Measurements from ENCODE around the gene PADI4.

Gene PADI4

GRCh38 chr1:17351598-17352324 lies 43.8 kb downstream of the PADI4 start:
- DNase-seq (ENCODE audit: extremely low read depth, insufficient read length), result no peak
- no peak for TF ChIP-seq CTCF (IDR thresholded peaks at IDR 0.05; ENCODE audit: insufficient read depth, low read length, poor library complexity, severe bottlenecking)
- H3K4me3 ChIP-seq (replicated peaks; ENCODE audit: low read depth, low read length), result no peak overlapping the region
- H3K27me3 ChIP-seq (replicated peaks; ENCODE audit: control insufficient read depth, insufficient read depth, low read length), result no peaks in the 10 kb centered on the region; the same call in 1 of the 2 replicates
- H3K36me3 ChIP-seq (ENCODE audit: control insufficient read depth, insufficient read depth, low read length), result no peaks in the 10 kb centered on the region

GRCh38 chr1:17352419-17352909 lies 44.5 kb downstream of the PADI4 start:
- Histone ChIP-seq H3K4me3 (replicated peaks; ENCODE audit: low read depth, low read length) (no peak overlapping the region), H3K27me3 (replicated peaks; ENCODE audit: control insufficient read depth, insufficient read depth, low read length) (no peaks in the 10 kb centered on the region; the same call in 1 of the 2 replicates), H3K36me3 (ENCODE audit: control insufficient read depth, insufficient read depth, low read length) (no peaks in the 10 kb centered on the region)
- no peak for DNase-seq (ENCODE audit: extremely low read depth, insufficient read length)
- TF ChIP-seq CTCF (IDR thresholded peaks at IDR 0.05; ENCODE audit: insufficient read depth, low read length, poor library complexity, severe bottlenecking), result no peak

- DNase-seq (ENCODE audit: extremely low read depth, insufficient read length), result no peak
- H3K4me3 ChIP-seq (replicated peaks; ENCODE audit: low read depth, low read length), result no peak overlapping the region
- H3K36me3 ChIP-seq (ENCODE audit: control insufficient read depth, insufficient read depth, low read length), result no peaks in the 10 kb centered on the region
- no peaks in the 10 kb centered on the region; the same call in 1 of the 2 replicates for H3K27me3 ChIP-seq (replicated peaks; ENCODE audit: control insufficient read depth, insufficient read depth, low read length)
- no peak for TF ChIP-seq CTCF (IDR thresholded peaks at IDR 0.05; ENCODE audit: insufficient read depth, low read length, poor library complexity, severe bottlenecking)
These were observed 47.9 kb downstream of the PADI4 start for GRCh38 chr1:17355898-17356297.

- no peak for DNase-seq (ENCODE audit: extremely low read depth, insufficient read length)
- no peak for TF ChIP-seq CTCF (IDR thresholded peaks at IDR 0.05; ENCODE audit: insufficient read depth, low read length, poor library complexity, severe bottlenecking)
- Histone ChIP-seq H3K36me3 (ENCODE audit: control insufficient read depth, insufficient read depth, low read length) (no peaks in the 10 kb centered on the region), H3K27me3 (replicated peaks; ENCODE audit: control insufficient read depth, insufficient read depth, low read length) (no peaks in the 10 kb centered on the region; the same call in 1 of the 2 replicates), H3K4me3 (replicated peaks; ENCODE audit: low read depth, low read length) (no peak overlapping the region)
These were observed 48.5 kb downstream of the PADI4 start for GRCh38 chr1:17356387-17357026.

GRCh38 chr1:17358557-17358956 lies 50.6 kb downstream of the PADI4 start:
- Histone ChIP-seq H3K4me3 (replicated peaks; ENCODE audit: low read depth, low read length) (no peak overlapping the region), H3K27me3 (replicated peaks; ENCODE audit: control insufficient read depth, insufficient read depth, low read length) (no peaks in the 10 kb centered on the region; the same call in 1 of the 2 replicates), H3K36me3 (ENCODE audit: control insufficient read depth, insufficient read depth, low read length) (no peaks in the 10 kb centered on the region)
- no peak for DNase-seq (ENCODE audit: extremely low read depth, insufficient read length)
- no peak for TF ChIP-seq CTCF (IDR thresholded peaks at IDR 0.05; ENCODE audit: insufficient read depth, low read length, poor library complexity, severe bottlenecking)

Data from GM06990 (cell line).